ENCODE measurements around the gene SDK2. TPM values are rescaled to one million over a fixed set of nuclear protein-coding genes. Genes with fewer than 3 reads are reported as not detected.
A peak's percentile ranks its signal among the peaks of the same experiment; 100 is the strongest.

SDK2 gene
- polyA plus RNA-seq, 1 donor from 2014 or later = 3.3 TPM

DNA sequence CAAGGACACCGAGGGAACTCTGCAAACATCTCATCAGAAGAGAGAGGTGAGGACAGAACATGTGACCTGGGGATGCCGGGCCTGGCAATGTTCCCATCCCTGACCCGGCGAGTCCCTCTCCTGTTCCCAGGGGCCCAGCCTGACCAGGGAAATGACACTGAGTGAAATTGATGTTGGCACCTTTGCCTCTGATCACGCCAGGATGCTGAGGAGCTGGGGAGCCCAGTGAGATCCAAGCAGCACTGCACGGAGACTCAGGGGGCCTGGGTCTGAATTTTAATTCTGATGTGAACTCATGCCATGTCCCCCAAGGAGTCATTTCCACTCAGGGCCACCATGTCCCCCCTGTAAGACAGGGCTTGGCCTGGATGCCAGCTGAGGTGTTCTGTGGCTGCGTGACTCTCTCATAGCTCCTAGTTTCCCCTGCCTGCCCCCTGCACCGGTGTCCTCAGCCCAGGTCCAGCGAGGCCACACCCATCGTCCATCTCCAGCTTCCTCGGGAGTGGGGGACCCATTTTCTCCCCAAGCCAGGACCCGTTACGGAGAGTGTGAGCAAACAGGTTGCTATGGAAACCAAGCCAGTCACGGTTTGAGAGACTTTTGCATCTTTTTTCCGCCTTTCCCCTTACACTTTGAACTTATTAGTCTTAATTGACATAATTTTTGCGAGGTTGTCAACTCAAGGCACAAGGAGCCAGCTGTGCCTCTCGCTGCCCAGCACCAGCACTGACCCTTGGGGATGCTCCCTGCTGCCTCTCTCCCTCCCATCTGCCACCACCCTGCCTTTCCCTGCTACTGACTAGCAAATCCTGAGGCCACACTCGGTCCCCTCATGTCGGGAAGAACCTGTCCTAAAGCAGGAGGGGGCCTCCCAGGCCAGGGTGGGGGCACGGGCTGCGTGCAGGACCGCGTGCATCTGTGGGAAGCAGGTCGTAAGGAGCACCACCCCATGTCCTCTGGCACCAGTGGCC is 150.0 kb downstream of the SDK2 start:
- peaks cover 0 to 7% (median 3%) of the 10 kb centered on the region in 3 donors for H3K4me1 Mint-ChIP-seq
- H3K27me3 Mint-ChIP-seq = no peaks in the 10 kb centered on the region
- no peak overlapping the region for H3K27ac Mint-ChIP-seq
- no peak overlapping the region for H3K4me3 Mint-ChIP-seq
- H3K9me3 Mint-ChIP-seq = no peaks in the 10 kb centered on the region
- peaks cover 6% of the 10 kb centered on the region for H3K36me3 Mint-ChIP-seq

DNA sequence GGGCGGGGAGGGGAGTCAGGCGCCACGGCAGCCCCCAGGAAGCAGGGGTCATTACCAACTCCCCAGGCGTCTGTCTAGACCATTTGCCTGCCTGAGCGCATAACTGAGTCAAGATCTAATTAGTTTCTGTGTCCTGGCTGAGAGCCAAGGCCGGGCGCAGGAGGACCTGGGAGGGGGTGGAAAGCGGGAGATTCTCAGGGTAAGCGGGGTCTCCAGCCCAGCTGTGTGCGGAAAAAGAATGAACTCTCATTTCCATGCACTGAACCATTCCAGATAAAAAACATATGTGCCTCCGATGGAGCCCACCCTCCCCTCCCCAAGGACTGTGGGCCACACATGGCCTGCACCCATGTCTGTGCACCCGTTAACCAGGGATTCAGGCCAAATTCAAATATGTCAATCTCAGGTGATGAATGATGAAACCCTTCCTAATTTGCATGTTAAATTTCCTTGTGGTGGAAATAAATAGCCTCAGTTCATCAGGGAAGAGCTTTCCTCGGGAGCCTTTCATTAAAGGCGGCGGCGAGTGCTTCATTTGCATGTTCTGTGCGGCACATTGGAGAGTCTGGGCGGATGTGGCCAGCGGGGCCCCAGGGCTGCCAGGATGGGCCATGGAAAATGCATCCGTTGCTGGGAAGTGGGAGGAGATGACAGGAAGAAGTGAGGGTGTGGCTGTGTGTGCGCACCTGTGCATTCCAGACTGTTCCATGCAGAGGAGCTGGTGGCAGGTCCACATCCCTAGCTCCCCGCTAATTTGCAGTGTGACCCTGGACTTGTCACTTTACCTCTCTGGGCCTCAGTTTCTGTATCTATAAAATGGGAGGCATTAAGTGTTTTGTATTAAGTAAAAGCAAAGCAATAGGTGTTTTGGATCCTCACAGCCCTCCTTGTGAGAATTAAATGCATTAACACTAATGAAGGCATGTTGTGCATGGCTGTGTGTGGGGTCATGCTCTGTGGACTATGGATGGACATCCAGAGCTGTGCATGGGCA is 151.1 kb downstream of the SDK2 start:
- Mint-ChIP-seq H3K9me3 (no peaks in the 10 kb centered on the region), H3K36me3 (peaks cover 7% of the 10 kb centered on the region), H3K4me1 (peaks cover 0 to 7% (median 3%) of the 10 kb centered on the region in 3 donors), H3K27ac (no peak overlapping the region), H3K4me3 (no peak overlapping the region), H3K27me3 (no peaks in the 10 kb centered on the region)

DNA sequence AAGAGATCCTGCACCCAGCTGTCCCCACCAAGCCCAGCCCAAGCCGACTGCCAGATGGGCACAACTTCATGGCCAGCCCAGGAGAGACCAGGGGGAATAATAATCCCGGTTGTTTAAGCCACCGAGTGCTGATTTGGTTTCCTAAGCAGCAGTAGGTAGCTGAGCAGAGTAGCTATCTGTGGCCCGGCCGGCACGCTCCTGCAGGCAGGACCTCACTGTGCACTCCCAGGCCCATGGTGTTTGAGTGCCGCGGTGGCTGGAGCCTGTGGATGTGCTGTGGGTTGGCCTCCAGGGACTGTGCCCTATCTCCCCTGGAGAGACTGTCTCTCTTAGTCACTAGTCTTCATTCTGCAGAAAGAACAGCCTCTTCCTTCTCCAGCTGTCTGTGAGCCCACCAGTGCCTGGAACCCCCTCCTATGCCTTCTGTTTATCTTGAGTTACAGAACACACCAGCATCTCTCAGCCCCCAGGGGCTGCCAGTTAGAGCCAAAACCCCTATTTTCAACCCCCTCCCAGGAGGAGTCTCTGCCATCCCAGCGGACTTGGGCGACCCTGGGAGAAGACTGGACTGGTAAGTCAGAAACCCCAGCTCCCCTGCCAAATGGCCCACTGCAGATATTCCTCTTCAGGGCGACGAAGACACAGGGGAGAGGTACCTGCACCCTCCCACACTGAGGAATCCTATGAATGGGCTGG is 152.0 kb downstream of the SDK2 start:
- Mint-ChIP-seq H3K27me3 (no peaks in the 10 kb centered on the region), H3K27ac (no peak overlapping the region), H3K4me1 (peaks cover 0 to 5% (median 3%) of the 10 kb centered on the region in 3 donors), H3K4me3 (no peak overlapping the region), H3K9me3 (no peaks in the 10 kb centered on the region), H3K36me3 (peaks cover 7% of the 10 kb centered on the region)

DNA sequence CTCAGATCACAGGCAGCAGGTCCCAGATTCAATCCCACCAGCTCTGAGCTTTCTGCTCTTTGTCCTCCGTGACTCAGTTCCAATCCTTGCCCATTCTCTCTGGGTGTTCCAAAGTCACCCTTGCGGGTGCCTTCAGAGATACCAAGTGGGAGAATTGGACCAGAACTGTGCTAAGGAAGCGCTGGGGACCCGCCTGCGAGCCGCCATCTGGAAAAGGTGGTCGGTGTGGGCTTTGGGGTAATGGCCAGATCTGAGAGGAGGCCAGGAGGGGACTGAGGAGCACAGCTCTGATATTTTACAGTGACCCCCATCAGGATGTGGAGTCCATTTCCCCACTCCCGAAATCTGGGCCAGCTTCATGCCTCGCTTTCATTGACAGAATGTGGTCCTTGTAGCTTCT is 152.6 kb downstream of the SDK2 start:
- Mint-ChIP-seq H3K27me3 (no peaks in the 10 kb centered on the region), H3K9me3 (no peaks in the 10 kb centered on the region), H3K27ac (no peak overlapping the region), H3K4me1 (peaks cover 0 to 5% (median 3%) of the 10 kb centered on the region in 3 donors), H3K36me3 (peaks cover 5% of the 10 kb centered on the region), H3K4me3 (no peak overlapping the region)

DNA sequence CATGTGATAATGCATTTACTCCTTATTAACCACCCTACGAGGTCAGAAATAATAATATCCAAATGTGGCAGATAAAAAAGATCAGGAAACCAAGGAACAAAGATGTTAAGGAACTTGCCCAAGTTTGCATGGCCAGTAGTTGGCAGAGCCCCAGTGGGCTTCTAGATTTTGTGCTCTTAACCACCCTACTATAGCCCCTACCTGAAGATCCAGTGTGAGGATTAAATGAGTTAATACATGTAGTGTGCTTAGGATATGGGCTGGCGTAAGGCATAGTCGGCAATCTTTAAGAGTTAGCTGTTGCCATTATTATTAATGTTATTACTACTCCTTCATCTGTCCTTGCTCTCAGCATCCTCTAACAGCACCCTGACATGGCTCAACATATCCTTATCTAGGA is 153.4 kb downstream of the SDK2 start:
- Mint-ChIP-seq H3K27ac (no peak overlapping the region), H3K9me3 (peaks cover 0 to 1% (median 0%) of the 10 kb centered on the region in 3 donors), H3K27me3 (no peaks in the 10 kb centered on the region), H3K4me3 (no peak overlapping the region), H3K4me1 (peaks cover 0 to 5% (median 3%) of the 10 kb centered on the region in 3 donors), H3K36me3 (peaks cover 11% of the 10 kb centered on the region)

DNA sequence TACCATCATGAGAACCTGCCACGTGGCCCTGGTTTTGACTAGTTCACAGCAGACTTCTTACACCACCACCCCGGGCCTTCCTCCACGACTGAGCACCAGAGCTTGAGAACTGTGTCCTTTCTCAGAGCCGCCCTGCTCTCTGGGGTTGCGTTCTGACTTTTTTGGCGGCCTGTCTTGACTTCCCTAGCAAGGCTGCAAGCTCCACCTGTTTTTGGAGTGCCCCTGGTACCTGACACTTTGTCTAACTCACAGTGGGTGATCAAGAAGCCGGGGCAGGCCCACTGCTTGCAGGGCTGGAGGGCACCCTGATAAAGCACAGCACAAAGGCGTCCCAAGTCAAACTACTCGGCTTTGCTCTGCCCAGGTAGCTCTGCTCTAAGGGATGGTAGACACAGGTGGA is 154.3 kb downstream of the SDK2 start:
- H3K9me3 Mint-ChIP-seq = peaks cover 0 to 9% (median 4%) of the 10 kb centered on the region in 3 donors
- peaks cover 14% of the 10 kb centered on the region for H3K36me3 Mint-ChIP-seq
- H3K4me1 Mint-ChIP-seq = peaks cover 0 to 5% (median 3%) of the 10 kb centered on the region in 3 donors
- H3K27me3 Mint-ChIP-seq = no peaks in the 10 kb centered on the region
- H3K4me3 Mint-ChIP-seq = no peak overlapping the region
- no peak overlapping the region for H3K27ac Mint-ChIP-seq

DNA sequence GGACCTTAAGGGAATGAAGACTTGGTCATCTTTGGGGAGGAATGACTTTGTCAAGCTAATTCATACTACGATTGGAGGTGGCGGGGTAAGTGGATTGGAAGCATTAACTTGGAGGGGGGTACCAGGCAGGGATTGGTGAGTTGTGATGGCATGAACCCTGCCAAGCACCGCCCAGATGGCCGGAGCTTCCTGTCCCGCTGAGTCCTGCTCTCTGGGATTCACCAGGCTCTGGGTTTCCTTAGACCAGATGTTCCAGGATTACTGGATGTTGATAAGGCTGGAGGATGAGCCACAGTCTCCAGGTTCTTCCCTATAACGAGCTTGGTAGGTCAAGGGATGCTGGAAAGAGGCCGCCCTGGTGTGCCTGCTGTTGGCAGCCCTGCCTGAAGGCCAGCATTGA is 154.9 kb downstream of the SDK2 start:
- no peak overlapping the region for H3K27ac Mint-ChIP-seq
- peaks cover 15% of the 10 kb centered on the region for H3K36me3 Mint-ChIP-seq
- no peak overlapping the region for H3K4me3 Mint-ChIP-seq
- H3K4me1 Mint-ChIP-seq = peaks cover 0 to 5% (median 1%) of the 10 kb centered on the region in 3 donors
- peaks cover 0 to 13% (median 5%) of the 10 kb centered on the region in 3 donors for H3K9me3 Mint-ChIP-seq
- no peaks in the 10 kb centered on the region for H3K27me3 Mint-ChIP-seq

DNA sequence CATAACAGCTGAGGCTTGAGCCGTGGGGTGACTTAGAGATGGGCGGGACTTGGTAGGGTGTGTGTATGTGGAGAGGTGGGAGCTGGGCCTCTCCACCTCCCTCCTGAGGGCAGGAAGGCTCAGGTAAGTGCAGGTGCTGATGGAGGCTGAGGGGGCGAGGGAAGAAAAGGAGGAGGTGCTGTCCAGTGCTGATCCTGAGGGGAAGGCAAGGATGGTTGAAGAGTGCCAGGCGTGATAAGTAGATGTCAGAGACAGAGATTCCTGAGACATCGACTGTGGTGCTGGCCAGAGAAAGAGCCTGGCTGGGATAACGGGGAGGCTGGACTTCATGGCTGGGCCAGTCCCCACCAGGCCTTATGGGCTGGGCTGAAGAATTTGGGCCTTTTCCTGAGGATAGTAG is 159.1 kb downstream of the SDK2 start:
- peaks cover 6 to 11% (median 7%) of the 10 kb centered on the region in 3 donors for H3K4me1 Mint-ChIP-seq
- no peaks in the 10 kb centered on the region for H3K27me3 Mint-ChIP-seq
- peaks cover 18% of the 10 kb centered on the region for H3K36me3 Mint-ChIP-seq
- H3K4me3 Mint-ChIP-seq = no peak overlapping the region
- peak overlapping the region in 1 of 3 donors; percentile 59 for H3K27ac Mint-ChIP-seq
- H3K9me3 Mint-ChIP-seq = peaks cover 0 to 13% (median 5%) of the 10 kb centered on the region in 3 donors

DNA sequence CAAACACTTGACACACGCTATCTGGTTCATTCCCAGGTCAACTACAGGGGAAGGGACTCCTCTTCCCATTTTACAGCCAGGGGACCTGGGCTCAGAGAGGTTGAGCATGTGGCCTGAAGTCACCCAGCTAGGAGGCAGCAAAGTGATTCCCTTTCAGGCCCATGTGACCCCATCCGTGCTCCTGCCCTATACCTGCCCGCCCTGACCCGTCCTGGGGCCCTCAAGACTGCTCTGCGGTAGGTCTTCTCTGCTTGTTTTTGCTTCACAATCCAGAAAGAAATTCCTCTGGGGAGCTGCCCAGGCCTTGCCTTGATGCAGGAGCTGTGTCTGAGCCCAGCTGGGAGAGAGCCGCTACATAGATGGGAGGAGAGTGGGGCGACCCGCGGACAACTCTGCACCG is 161.4 kb downstream of the SDK2 start:
- H3K27me3 Mint-ChIP-seq = peaks cover 3% of the 10 kb centered on the region
- peaks cover 17% of the 10 kb centered on the region for H3K36me3 Mint-ChIP-seq
- no peak overlapping the region for H3K4me3 Mint-ChIP-seq
- H3K9me3 Mint-ChIP-seq = peaks cover 0 to 13% (median 5%) of the 10 kb centered on the region in 3 donors
- H3K27ac Mint-ChIP-seq = peak overlapping the region in 1 of 3 donors; percentile 78
- H3K4me1 Mint-ChIP-seq = peaks cover 6 to 17% (median 7%) of the 10 kb centered on the region in 3 donors

DNA sequence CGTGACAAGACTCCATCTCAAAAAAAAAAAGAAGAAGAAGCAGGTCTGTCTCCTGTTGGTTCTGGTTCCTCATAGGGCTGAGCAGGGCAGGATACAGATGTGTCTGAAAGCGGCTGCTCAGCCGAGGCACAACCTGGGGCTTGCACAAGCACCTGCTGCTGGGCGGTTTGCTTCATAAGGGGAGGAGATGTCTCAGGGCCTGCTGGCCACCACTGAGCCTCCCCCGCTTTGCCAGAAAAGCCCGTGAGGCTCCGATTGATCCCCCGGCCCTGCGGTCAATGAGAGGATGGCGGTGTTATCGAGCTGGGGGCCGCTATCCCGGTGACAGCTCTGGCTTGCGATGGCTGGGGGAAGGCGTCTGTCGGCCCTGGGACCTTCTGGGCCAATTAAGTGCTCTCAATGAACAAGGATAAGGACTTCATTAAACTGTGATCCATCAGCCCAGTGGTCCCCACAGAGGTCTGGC is 162.0 kb downstream of the SDK2 start:
- Mint-ChIP-seq H3K27me3 (peaks cover 3% of the 10 kb centered on the region), H3K27ac (peak overlapping the region in 1 of 3 donors; percentile 23), H3K9me3 (peaks cover 0 to 13% (median 5%) of the 10 kb centered on the region in 3 donors), H3K4me3 (no peak overlapping the region), H3K4me1 (peaks cover 6 to 19% (median 7%) of the 10 kb centered on the region in 3 donors), H3K36me3 (peaks cover 17% of the 10 kb centered on the region)

DNA sequence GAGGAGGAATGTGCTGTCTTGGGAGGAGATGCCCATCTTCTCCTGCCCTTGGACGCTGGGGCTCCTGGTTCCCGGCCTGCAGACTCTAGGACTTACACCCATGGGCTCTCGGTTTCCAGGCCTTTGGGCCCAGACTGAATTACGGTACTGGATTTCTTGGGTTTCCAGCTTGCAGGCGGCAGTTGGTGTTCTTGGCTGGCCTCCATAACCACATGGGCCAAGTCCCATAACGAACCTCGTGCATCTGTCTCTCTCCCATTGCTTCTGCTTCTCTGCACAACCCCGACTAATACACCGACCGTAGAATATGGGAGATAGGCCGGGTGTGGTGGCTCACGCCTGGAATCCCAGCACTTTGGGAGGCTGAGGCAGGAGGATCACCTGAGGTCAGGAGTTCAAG is 162.6 kb downstream of the SDK2 start:
- Mint-ChIP-seq H3K9me3 (peaks cover 0 to 13% (median 5%) of the 10 kb centered on the region in 3 donors), H3K36me3 (peaks cover 17% of the 10 kb centered on the region), H3K27me3 (peaks cover 3% of the 10 kb centered on the region), H3K27ac (no peak overlapping the region), H3K4me3 (no peak overlapping the region), H3K4me1 (peaks cover 6 to 19% (median 7%) of the 10 kb centered on the region in 3 donors)

DNA sequence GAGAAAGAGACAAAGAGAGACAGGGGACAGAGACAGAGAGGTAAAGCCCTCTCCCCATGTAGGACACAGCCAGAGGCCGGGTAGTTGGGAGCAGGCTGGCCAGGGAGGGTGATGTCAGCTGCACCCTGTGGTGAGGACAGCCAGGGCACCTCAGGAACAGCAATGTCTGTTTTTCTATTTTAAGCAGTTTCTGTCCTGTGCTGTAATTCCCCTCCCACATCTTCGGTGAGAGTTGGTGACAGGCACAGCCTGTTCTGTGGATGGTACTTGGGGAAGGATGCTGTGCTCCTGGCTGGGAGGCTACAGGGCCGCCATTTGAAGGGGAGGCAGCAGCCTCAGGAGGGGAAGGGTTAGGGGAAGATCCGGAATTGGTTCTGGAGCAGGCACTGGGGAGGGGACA is 163.5 kb downstream of the SDK2 start:
- Mint-ChIP-seq H3K27ac (no peak overlapping the region), H3K4me1 (peaks cover 6 to 19% (median 7%) of the 10 kb centered on the region in 3 donors), H3K9me3 (peaks cover 0 to 11% (median 5%) of the 10 kb centered on the region in 3 donors), H3K36me3 (peaks cover 9% of the 10 kb centered on the region), H3K4me3 (no peak overlapping the region), H3K27me3 (peaks cover 3% of the 10 kb centered on the region)

DNA sequence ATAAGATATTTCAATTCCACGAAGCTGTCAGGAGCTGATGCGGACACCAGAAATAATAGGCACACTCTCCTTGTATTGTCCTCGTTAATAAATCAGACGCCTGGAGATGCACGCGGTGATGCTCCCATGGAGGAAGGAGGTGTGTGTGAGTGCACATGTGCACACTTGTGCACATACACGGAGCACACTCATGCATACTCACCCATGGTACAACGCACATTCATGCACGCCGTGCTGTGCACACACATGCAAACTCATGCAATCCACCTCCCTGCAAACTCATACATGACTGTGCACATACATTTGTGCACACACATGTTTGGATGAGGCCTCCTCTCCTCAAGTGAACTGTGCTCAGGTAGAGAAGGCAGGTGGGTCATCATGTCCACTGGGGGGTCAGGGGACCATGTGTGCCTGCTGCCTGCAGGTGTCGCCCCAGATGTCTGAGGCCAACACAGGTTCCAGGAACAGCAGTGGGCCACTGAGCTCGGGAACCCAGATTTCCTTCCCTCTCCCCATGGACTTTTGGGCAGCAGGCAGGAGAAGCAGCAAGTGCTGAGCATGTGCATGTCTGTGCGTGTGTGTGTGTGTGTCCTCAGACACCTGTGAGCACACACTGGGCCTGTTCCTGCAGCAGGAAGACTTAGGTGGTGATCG is 165.3 kb downstream of the SDK2 start:
- H3K4me3 Mint-ChIP-seq = no peak overlapping the region
- H3K27me3 Mint-ChIP-seq = peaks cover 3% of the 10 kb centered on the region
- H3K27ac Mint-ChIP-seq = no peak overlapping the region
- peaks cover 6 to 21% (median 7%) of the 10 kb centered on the region in 3 donors for H3K4me1 Mint-ChIP-seq
- H3K9me3 Mint-ChIP-seq = no peaks in the 10 kb centered on the region
- peaks cover 6% of the 10 kb centered on the region for H3K36me3 Mint-ChIP-seq

DNA sequence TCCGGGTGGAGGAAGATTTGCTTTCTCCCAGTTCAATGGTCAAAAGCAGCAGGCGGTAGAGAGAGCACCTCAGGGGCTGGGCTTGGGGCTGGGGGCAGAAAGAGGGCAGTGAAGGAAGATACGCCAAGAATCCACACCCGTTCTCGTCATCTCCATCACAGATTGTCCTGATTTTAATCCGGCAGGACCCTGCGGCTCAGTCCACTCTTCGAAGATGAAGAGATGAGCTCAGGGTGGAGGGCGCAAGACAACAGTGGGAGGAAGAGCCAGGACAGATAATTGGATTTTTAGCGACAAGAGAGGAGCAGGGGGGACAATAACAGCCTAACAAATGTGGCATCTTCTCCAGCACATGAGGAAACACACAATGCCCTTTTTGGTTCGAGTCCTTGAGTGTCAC is 165.9 kb downstream of the SDK2 start:
- peaks cover 3% of the 10 kb centered on the region for H3K27me3 Mint-ChIP-seq
- H3K4me1 Mint-ChIP-seq = peaks cover 6 to 21% (median 7%) of the 10 kb centered on the region in 3 donors
- H3K4me3 Mint-ChIP-seq = no peak overlapping the region
- H3K36me3 Mint-ChIP-seq = peaks cover 6% of the 10 kb centered on the region
- no peaks in the 10 kb centered on the region for H3K9me3 Mint-ChIP-seq
- no peak overlapping the region for H3K27ac Mint-ChIP-seq
